Stimulated activated CD4-positive, alpha-beta T cell treated with anti-CD3 and anti-CD28 coated beads, Interleukin-15, amount 100 ng/mL, for 1 hour (primary cell): ENCODE measurements around the gene ALPG.

Source experiments
- DNase-seq, 2 donors: peaks; one replicate each; pipeline ENCODE4 v3.0.0-alpha.2; 2020; ENCODE audit warnings: low read depth in 1 of 2, low spot score in 1 of 2

The ALPG gene

GRCh38 chr2:232456296-232457120, 49.9 kb downstream of the ALPG start:
- no peak for DNase-seq

- DNase-seq = no peak
Observed at GRCh38 chr2:232457121-232458011, 50.7 kb downstream of the ALPG start.

- DNase-seq = no peak
Observed at GRCh38 chr2:232458051-232458660, 51.5 kb downstream of the ALPG start.

- no peak for DNase-seq
Observed at GRCh38 chr2:232458661-232459418, 52.2 kb downstream of the ALPG start.

- no peak for DNase-seq
Observed at GRCh38 chr2:232459419-232460035, 52.9 kb downstream of the ALPG start.

- DNase-seq = no peak
Observed at GRCh38 chr2:232460171-232460570, 53.5 kb downstream of the ALPG start.
